ENCODE results near the gene PHACTR1. TPM values are rescaled to one million over a fixed set of nuclear protein-coding genes. Genes with fewer than 3 reads are reported as not detected.

The PHACTR1 gene
- total and polyA plus RNA-seq, 2 experiments from 2014 or later, result 11.2 to 33.9 TPM

DNA sequence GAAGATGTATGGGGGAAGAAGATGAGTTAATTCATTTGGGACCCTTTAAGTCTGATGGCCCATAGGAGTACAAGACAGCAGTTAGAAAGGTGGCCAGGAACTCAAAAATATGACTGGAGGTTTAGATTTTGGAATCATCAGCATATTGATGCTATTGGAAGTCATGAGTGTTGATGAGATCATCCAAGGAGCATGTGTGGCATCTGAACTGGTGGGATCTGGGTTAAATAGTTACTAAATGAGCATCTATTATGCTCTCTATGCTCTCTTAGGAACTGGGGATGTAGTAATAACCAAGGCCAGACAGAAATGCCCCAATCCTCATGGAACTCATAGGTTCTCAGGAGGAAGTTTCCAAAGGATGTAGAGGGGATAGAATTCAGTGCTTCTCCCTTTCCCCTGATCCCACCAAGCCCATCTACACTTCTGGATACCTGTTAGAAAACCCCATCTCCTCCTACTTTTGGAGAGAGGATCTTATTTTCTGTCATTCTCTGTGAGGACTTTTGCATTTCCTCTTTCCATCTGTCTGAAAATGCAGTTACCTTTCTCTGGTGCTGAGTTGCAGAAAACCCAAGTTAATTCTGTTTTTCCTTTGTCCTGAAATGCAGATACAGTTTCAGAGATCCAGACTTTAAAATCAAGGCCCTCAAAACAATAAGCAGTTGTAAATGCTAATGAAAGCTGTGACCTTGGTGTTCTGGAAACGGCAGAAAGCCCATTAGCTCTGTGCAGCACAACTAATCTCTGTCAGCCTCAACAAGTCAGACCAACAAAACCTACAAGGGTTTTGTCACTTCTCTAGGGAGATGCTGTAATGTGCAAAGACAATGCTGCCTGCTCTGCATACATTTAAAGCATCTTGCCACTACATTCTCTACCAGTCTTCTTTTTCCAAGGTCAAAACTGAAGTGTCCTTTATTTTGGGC lies 546.0 kb downstream of the PHACTR1 start:
- no peaks in the 10 kb centered on the region for H3K36me3 ChIP-seq
- DNase-seq (ENCODE audit: low read depth in 1 of 2, low spot score in 1 of 2), result no peak
- H3K27ac ChIP-seq, result no peak overlapping the region
- no peak for TF ChIP-seq CTCF (IDR thresholded peaks at IDR 0.05; ENCODE audit: low read depth, low read length)
- H3K9me3 ChIP-seq (ENCODE audit: low read depth), result no peaks in the 10 kb centered on the region
- H3K4me3 ChIP-seq, result no peak overlapping the region
- no peaks in the 10 kb centered on the region for H3K27me3 ChIP-seq
- no peaks in the 10 kb centered on the region for H3K4me1 ChIP-seq (ENCODE audit: low read depth)

GRCh38 chr6:13263669-13264068 lies 547.1 kb downstream of the PHACTR1 start:
- Histone ChIP-seq H3K4me1 (ENCODE audit: low read depth) (peaks cover 2% of the 10 kb centered on the region), H3K27me3 (no peaks in the 10 kb centered on the region), H3K36me3 (no peaks in the 10 kb centered on the region), H3K27ac (no peak overlapping the region), H3K4me3 (no peak overlapping the region), H3K9me3 (ENCODE audit: low read depth) (no peaks in the 10 kb centered on the region)
- no peak for TF ChIP-seq CTCF (IDR thresholded peaks at IDR 0.05; ENCODE audit: low read depth, low read length)
- DNase-seq (ENCODE audit: low read depth in 1 of 2, low spot score in 1 of 2), result no peak

DNA sequence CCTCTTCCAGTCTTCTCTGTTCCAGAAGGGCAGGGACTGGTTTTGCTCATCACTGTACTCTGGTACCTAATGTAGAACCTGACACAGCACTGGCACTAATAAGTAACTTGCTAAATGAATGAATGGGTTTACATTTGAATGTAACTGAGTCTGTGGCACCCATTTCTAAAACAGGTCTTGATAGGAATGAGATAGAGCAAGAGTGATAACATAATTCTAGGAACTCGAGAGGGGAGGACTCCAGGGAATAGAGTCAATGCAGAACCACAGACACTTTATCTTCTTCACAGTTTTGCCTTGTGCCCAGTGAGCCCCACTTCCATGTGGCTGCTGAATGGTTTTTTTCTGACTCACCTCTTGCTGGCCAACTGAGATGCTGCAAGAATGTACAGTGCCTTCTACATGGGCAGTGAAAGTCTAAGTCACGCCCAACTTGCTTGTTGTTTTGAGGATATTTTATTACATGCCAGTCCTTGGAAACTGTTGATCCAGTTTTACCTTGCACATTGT lies 550.6 kb downstream of the PHACTR1 start:
- Histone ChIP-seq H3K27me3 (no peaks in the 10 kb centered on the region), H3K9me3 (ENCODE audit: low read depth) (no peaks in the 10 kb centered on the region), H3K4me3 (no peak overlapping the region), H3K4me1 (ENCODE audit: low read depth) (peaks cover 15% of the 10 kb centered on the region), H3K36me3 (no peaks in the 10 kb centered on the region), H3K27ac (no peak overlapping the region)
- TF ChIP-seq CTCF (IDR thresholded peaks at IDR 0.05; ENCODE audit: low read depth, low read length), result no peak
- peak in 1 of 2 donors; percentile 27 for DNase-seq (ENCODE audit: low read depth in 1 of 2, low spot score in 1 of 2)

DNA sequence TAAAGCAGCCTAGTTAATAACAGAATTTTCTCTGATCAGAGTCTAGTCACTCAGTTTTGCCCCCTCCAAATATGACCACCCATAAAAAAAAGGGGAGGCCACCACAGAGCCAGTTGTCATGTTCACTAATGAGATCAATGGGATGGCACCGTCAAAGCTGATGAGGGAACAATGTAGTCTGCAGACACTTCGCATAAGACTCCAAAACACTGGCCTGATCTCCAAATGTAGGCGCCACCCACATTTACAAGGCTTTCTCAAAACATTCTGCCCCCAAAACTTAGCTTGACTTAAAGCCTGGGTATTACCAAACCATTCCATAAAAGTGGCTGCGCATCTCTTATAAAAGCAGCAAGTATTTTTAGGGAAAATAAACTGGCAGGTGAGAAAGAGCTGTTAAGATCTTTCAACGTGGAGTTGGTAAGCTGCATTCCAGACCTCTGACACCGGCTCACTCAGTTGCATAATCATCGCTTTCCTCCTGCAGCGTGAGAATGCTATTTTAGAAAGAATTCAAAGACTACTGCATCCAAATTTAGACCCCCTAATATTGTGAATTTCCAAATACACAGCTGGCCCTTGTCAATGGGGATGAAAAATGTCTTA lies 552.4 kb downstream of the PHACTR1 start:
- Histone ChIP-seq H3K27me3 (no peaks in the 10 kb centered on the region), H3K4me1 (ENCODE audit: low read depth) (peaks cover 15% of the 10 kb centered on the region), H3K4me3 (no peak overlapping the region), H3K9me3 (ENCODE audit: low read depth) (no peaks in the 10 kb centered on the region), H3K27ac (peak overlapping the region; percentile 79), H3K36me3 (no peaks in the 10 kb centered on the region)
- no peak for TF ChIP-seq CTCF (IDR thresholded peaks at IDR 0.05; ENCODE audit: low read depth, low read length)
- DNase-seq (ENCODE audit: low read depth in 1 of 2, low spot score in 1 of 2), result peak; percentile 52 to 77

DNA sequence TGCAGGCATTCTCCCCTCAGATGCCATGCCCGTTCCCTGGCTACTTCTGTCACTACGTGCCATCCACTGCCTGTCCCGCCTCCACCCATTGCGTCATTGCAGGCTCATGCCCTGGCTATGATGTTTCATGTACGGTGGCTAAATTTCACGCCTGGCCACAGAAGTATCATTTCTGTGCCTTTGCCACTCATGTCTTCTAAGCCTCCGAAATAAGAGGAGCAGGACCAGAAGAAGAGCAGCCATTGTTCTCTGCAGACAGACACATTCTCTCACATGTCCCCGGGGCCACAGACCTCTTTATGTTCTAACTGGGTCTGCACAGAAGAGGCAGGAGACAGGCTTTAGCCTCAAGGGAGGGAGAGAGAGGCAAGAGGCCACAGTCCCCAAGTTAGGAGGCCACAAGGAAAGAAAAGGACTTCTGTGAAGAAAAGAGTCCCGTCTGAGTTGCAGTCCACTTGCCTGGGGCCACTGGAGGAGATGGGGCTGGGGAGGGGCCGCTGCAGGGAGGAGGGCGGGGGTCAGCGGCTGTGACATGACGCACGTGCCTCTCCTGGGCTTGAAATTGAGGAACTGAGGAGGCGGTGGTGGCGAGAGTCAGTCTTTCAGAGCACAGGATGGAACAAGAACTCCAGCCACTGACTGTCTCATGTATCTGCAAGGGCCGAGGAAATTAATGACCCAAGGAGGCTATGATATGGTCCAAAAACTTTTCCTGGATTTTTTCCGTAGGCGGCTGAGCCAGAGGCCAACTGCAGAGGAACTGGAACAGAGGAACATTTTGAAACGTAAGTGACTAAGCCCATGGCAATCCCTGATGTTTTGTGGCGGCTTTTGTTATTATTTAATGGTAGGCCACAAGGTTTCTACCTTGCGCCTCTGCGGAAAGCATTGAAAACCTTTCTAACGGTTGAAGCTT lies 555.8 kb downstream of the PHACTR1 start:
- no peaks in the 10 kb centered on the region for H3K9me3 ChIP-seq (ENCODE audit: low read depth)
- no peak for DNase-seq (ENCODE audit: low read depth in 1 of 2, low spot score in 1 of 2)
- no peaks in the 10 kb centered on the region for H3K36me3 ChIP-seq
- no peak for TF ChIP-seq CTCF (IDR thresholded peaks at IDR 0.05; ENCODE audit: low read depth, low read length)
- H3K27me3 ChIP-seq, result no peaks in the 10 kb centered on the region
- H3K4me1 ChIP-seq (ENCODE audit: low read depth), result peaks cover 15% of the 10 kb centered on the region
- no peak overlapping the region for H3K4me3 ChIP-seq
- no peak overlapping the region for H3K27ac ChIP-seq
